Activated CD8-positive, alpha-beta memory T cell treated with anti-CD3 and anti-CD28 coated beads, Interleukin-2, amount 50 U/mL, for 24 hours (primary cell): ENCODE measurements around the gene GLRA1.
"Not testable (repeated sequence)": the region's sequence is repeated elsewhere in the genome, so short reads cannot be mapped to it uniquely, and the experiment has no call there.

Source experiments
- DNase-seq: peaks from one replicate; pipeline ENCODE4 v3.0.0-alpha.2; 2020; ENCODE audit errors: extremely low read depth

GLRA1 gene

GRCh38 chr5:151881621-151882225 lies 42.9 kb downstream of the GLRA1 start:
- no peak for DNase-seq

- no peak for DNase-seq
These were observed 44.3 kb downstream of the GLRA1 start for GRCh38 chr5:151880324-151880723.

GRCh38 chr5:151873701-151874100 lies 51.0 kb downstream of the GLRA1 start:
- no peak for DNase-seq

GRCh38 chr5:151872701-151873100 lies 52.0 kb downstream of the GLRA1 start:
- no peak for DNase-seq

GRCh38 chr5:151870820-151871219 lies 53.8 kb downstream of the GLRA1 start:
- DNase-seq, result no peak

- no peak for DNase-seq
These were observed 54.4 kb downstream of the GLRA1 start for GRCh38 chr5:151870271-151870670.

- DNase-seq, result no peak
These were observed 54.8 kb downstream of the GLRA1 start for GRCh38 chr5:151869843-151870242.

- no peak for DNase-seq
These were observed 56.2 kb downstream of the GLRA1 start for GRCh38 chr5:151868451-151868850.

GRCh38 chr5:151864061-151864748 lies 60.4 kb downstream of the GLRA1 start:
- no peak for DNase-seq

- no peak for DNase-seq
These were observed 61.1 kb downstream of the GLRA1 start for GRCh38 chr5:151863566-151863965.

GRCh38 chr5:151862811-151863472 lies 61.7 kb downstream of the GLRA1 start:
- DNase-seq, result no peak

- not testable (repeated sequence) for DNase-seq
These were observed 63.8 kb downstream of the GLRA1 start for GRCh38 chr5:151860867-151861266.

- no peak for DNase-seq
These were observed 67.8 kb downstream of the GLRA1 start for GRCh38 chr5:151856861-151857260.

- no peak for DNase-seq
These were observed 69.0 kb downstream of the GLRA1 start for GRCh38 chr5:151855701-151856100.

- no peak for DNase-seq
These were observed 76.8 kb downstream of the GLRA1 start for GRCh38 chr5:151847871-151848270.

GRCh38 chr5:151846765-151847164 lies 77.9 kb downstream of the GLRA1 start:
- DNase-seq, result no peak

- not testable (repeated sequence) for DNase-seq
These were observed 91.8 kb downstream of the GLRA1 start for GRCh38 chr5:151832843-151833242.

GRCh38 chr5:151829370-151829769 lies 95.3 kb downstream of the GLRA1 start:
- no peak for DNase-seq

- no peak for DNase-seq
These were observed 99.2 kb downstream of the GLRA1 start for GRCh38 chr5:151825445-151825844.

GRCh38 chr5:151822141-151822540 lies 102.5 kb downstream of the GLRA1 start:
- DNase-seq, result no peak

- DNase-seq, result no peak
These were observed 103.7 kb downstream of the GLRA1 start for GRCh38 chr5:151820903-151821302.

GRCh38 chr5:151820271-151820670 lies 104.4 kb downstream of the GLRA1 start:
- no peak for DNase-seq

- DNase-seq, result no peak
These were observed 104.8 kb downstream of the GLRA1 start for GRCh38 chr5:151819830-151820229.
